ENCODE results near the gene AMER2.

The AMER2 gene

DNA sequence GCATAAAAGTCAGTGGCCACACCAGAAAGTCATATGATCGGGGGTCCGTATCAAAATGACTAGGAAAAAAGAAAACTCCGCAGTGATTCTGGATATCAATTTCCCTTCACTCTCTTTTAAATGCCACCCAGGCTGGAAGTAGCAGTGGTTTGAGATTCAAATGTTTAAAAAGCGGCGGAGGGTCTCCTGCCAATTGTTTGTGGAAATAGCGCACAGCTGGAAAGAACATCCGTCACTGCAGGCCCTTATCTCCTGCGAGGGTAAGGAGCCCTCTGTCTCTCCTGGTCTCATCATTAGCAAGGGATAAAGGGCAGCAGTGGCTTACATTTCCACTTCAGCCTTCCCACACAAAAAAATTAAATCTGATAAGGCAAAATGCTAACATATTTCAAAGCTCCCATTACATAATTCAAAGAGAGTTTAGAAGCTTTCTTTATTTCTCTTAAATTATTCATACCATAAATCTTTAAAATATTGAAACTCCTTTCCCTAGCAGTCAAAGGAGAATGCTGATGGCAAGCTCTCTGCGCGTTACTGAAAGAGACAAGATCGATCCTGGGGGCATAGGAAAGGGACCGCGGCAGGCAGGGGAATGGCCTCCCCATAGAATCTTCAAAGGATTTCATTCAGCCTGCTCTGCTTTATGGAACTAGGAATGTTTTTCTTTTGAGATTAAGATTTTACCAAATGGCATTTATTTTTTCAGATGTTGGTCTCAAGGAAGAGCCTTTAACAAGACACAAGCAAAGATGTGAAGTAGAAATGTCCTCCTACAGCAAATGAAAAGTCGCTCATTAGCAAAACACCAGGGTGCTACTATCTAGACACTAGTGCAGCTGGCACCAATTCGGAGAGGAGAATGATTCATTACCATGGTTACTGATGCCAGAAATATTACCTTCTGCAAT lies 35.0 kb downstream of the AMER2 start:
- Histone ChIP-seq H3K36me3 (ENCODE audit: control insufficient read depth, insufficient read depth, low read length) (no peaks in the 10 kb centered on the region), H3K4me3 (ENCODE audit: low read length) (no peak overlapping the region), H3K9ac (ENCODE audit: low read length) (no peak overlapping the region), H3K27me3 (ENCODE audit: control insufficient read depth, insufficient read depth, low read length) (no peaks in the 10 kb centered on the region), H3K4me1 (ENCODE audit: control insufficient read depth, insufficient read depth, low read length) (no peaks in the 10 kb centered on the region), H3K27ac (ENCODE audit: low read depth, low read length) (no peak overlapping the region)

DNA sequence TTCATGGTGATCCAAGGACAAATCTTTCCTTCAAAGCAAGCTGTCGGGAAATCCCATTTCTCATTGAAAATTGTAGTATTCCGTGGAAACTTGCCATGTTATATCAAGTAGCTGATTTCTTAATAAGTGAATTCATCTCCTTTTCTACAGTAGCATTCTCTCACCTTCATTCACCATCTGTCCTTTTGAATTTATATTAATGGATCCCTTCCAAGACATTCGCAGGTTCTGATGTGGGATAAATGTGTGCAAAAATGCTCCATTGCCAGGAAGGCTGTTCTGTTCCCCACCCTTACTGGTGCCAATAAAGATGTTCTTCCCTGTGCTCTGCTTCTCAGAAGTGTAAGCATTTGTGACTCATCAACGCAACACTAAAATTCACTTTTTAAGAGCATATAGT lies 36.2 kb downstream of the AMER2 start:
- Histone ChIP-seq H3K27me3 (ENCODE audit: control insufficient read depth, insufficient read depth, low read length) (no peaks in the 10 kb centered on the region), H3K4me3 (ENCODE audit: low read length) (no peak overlapping the region), H3K4me1 (ENCODE audit: control insufficient read depth, insufficient read depth, low read length) (no peaks in the 10 kb centered on the region), H3K27ac (ENCODE audit: low read depth, low read length) (no peak overlapping the region), H3K9ac (ENCODE audit: low read length) (no peak overlapping the region), H3K36me3 (ENCODE audit: control insufficient read depth, insufficient read depth, low read length) (no peaks in the 10 kb centered on the region)

DNA sequence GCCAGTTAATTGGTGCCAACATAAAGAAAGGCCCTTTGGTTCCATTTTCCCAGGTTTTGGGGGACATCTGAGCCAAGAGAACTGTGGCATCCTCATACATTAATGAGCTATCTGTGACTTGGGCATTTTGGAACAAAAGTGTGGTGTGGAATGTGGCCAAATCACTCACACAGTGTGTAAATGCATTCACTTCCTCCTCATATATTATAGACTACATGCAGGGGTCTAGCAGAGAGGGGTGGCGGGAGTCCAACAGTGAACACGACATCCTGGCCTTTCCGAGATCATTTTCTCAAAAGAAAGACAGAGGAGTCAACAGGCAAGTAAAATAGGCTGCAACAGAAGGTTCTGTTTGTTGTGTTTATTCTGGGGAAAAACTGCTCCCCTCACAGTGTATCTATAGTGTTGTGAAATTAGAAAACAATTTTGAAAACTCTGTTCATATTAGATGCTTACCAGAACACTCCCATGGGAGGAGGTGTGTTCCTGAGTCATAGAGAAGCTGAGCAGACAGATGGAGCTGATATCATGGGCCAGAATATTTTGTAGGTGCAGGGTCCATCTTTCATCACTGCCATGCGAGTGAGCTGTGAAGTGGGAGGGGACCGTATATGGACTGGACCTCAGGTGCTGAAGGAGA lies 39.2 kb downstream of the AMER2 start:
- Histone ChIP-seq H3K27ac (ENCODE audit: low read depth, low read length) (no peak overlapping the region), H3K27me3 (ENCODE audit: control insufficient read depth, insufficient read depth, low read length) (no peaks in the 10 kb centered on the region), H3K36me3 (ENCODE audit: control insufficient read depth, insufficient read depth, low read length) (no peaks in the 10 kb centered on the region), H3K4me1 (ENCODE audit: control insufficient read depth, insufficient read depth, low read length) (no peaks in the 10 kb centered on the region), H3K9ac (ENCODE audit: low read length) (no peak overlapping the region), H3K4me3 (ENCODE audit: low read length) (no peak overlapping the region)

DNA sequence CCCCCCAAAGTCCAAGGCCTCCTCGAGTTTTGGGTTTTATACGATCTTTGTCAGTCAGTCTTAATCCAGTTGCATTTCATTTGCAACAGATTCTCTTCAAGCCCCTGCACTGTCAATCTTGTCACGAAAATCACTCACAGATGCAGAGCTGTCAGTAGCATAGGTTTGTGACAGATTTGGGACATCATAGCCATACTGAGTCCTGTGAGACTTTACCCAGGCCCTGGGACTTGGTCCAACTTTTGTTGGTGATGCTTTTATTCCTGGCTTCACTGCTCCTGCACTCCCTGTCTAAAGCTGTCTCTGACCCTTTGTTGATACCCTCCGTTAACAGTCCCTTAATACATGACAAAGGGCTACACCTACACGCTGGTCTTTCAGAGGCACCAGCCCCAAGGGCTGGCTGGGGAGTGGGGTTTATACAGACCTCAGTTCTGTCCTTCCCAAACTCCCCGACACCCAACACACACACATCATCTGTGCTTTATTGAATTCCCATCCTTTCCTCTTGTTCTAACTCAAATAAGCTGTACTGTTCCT lies 40.1 kb downstream of the AMER2 start:
- no peak overlapping the region for H3K4me3 ChIP-seq (ENCODE audit: low read length)
- H3K4me1 ChIP-seq (ENCODE audit: control insufficient read depth, insufficient read depth, low read length) = no peaks in the 10 kb centered on the region
- no peak overlapping the region for H3K27ac ChIP-seq (ENCODE audit: low read depth, low read length)
- no peaks in the 10 kb centered on the region for H3K27me3 ChIP-seq (ENCODE audit: control insufficient read depth, insufficient read depth, low read length)
- no peaks in the 10 kb centered on the region for H3K36me3 ChIP-seq (ENCODE audit: control insufficient read depth, insufficient read depth, low read length)
- no peak overlapping the region for H3K9ac ChIP-seq (ENCODE audit: low read length)

DNA sequence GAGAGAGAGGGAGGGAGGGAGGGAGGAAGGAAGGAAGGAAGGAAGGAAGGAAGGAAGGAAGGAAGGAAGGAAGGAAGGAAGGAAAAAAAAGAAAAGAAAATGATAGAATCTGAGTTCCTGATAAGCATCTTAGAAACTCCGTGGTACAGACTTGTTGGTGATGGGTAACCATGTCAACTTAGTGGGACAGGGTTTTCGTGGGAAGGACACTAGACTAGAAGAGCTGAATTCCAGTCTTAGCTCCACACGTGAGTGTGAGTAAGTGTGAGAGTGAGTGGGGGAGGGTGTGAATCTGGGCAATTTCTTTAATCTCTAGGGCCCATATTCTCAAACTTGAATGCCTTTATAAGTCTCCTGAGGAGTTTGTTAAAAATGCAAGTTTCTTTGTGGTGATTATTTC lies 41.1 kb downstream of the AMER2 start:
- H3K27me3 ChIP-seq (ENCODE audit: control insufficient read depth, insufficient read depth, low read length) = no peaks in the 10 kb centered on the region
- no peak overlapping the region for H3K4me3 ChIP-seq (ENCODE audit: low read length)
- H3K36me3 ChIP-seq (ENCODE audit: control insufficient read depth, insufficient read depth, low read length) = no peaks in the 10 kb centered on the region
- no peak overlapping the region for H3K27ac ChIP-seq (ENCODE audit: low read depth, low read length)
- H3K4me1 ChIP-seq (ENCODE audit: control insufficient read depth, insufficient read depth, low read length) = no peaks in the 10 kb centered on the region
- no peak overlapping the region for H3K9ac ChIP-seq (ENCODE audit: low read length)

DNA sequence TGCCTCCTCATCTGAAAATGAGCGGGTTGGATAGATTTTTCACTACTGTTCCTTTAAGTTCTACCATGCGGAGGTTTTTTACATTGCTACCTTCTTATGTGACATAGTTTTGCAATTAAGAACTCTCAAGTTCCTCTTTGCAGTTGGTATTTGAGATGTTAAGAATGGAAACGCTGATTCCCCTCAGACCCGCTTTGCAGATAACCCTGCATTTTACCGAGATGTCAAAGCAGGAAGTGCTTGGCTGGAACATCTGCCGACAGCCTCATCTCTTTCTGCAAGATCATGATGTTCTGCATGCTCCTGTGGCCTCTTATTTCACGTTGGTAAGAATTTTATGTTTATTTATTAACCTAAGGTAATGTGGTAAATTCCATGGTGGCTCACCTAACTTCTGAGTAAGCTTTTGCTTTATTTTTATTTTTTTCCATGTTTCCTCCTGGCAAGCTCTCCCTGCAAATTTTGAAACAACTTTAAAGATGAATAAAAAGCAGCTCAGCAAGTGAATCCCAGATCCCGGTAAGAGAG lies 53.6 kb downstream of the AMER2 start:
- Histone ChIP-seq H3K36me3 (ENCODE audit: control insufficient read depth, insufficient read depth, low read length) (no peaks in the 10 kb centered on the region), H3K9ac (ENCODE audit: low read length) (no peak overlapping the region), H3K4me3 (ENCODE audit: low read length) (no peak overlapping the region), H3K27me3 (ENCODE audit: control insufficient read depth, insufficient read depth, low read length) (no peaks in the 10 kb centered on the region), H3K4me1 (ENCODE audit: control insufficient read depth, insufficient read depth, low read length) (no peaks in the 10 kb centered on the region), H3K27ac (ENCODE audit: low read depth, low read length) (no peak overlapping the region)

DNA sequence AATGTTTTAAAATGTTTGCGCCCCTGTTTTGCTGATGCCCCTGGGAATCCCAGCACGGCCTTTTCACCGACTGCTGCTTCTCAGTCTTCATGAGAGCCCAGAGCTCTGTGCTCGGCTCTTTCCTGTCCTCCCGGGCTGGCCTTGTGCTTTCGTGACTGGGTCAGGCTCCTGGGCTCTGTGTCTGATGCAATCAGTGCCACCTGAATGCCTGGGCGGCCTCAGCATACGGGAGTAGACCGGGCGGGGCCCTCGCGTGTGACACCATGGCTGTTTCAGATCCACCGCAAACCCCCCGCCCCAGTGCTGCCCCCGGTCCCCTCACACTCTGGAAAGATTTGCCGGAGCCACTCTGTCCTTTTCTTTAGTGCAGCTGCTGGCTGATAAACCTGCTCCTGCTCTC lies 54.8 kb downstream of the AMER2 start:
- no peak overlapping the region for H3K27ac ChIP-seq (ENCODE audit: low read depth, low read length)
- H3K4me3 ChIP-seq (ENCODE audit: low read length) = no peak overlapping the region
- no peak overlapping the region for H3K9ac ChIP-seq (ENCODE audit: low read length)
- no peaks in the 10 kb centered on the region for H3K27me3 ChIP-seq (ENCODE audit: control insufficient read depth, insufficient read depth, low read length)
- no peaks in the 10 kb centered on the region for H3K4me1 ChIP-seq (ENCODE audit: control insufficient read depth, insufficient read depth, low read length)
- no peaks in the 10 kb centered on the region for H3K36me3 ChIP-seq (ENCODE audit: control insufficient read depth, insufficient read depth, low read length)

DNA sequence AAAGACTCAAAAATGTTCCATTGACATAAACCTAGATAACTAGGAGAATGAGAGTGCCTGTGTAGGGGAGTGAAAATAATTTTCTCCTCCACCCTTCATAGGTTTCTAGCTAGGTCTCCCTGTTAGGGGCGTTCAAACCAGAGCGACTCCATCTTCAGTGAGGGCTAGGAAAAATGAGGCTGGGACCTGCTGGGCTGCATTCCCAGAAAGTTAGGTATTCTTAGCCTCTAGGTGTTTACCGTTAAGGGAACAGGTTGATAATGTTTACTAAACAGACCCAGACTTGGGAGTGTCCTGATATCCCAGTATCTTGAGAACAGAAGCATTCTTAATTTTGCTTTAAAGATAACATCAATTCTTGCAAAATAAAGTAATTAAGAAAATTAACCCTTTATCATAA lies 56.0 kb downstream of the AMER2 start:
- H3K36me3 ChIP-seq (ENCODE audit: control insufficient read depth, insufficient read depth, low read length) = no peaks in the 10 kb centered on the region
- H3K27ac ChIP-seq (ENCODE audit: low read depth, low read length) = no peak overlapping the region
- no peak overlapping the region for H3K9ac ChIP-seq (ENCODE audit: low read length)
- H3K27me3 ChIP-seq (ENCODE audit: control insufficient read depth, insufficient read depth, low read length) = no peaks in the 10 kb centered on the region
- no peak overlapping the region for H3K4me3 ChIP-seq (ENCODE audit: low read length)
- H3K4me1 ChIP-seq (ENCODE audit: control insufficient read depth, insufficient read depth, low read length) = no peaks in the 10 kb centered on the region

DNA sequence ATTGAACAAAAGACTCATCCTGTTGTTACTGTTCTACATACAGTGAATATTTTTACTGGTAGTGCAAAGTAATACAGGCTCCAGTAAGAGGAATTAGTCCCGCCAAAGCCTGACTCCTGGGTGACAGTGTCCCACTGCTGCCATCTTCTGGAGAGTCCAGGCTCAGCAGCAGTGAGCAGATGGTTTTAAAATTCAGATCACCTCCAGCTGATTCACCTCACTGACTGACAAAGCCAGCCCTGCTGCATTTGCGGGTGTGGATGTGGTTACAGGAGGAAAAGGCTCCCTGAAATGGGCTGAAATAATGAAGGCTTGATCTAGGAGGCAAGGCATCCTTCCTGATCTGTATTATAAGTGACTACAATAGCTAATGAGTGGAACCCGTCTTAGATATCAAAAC lies 57.9 kb downstream of the AMER2 start:
- H3K36me3 ChIP-seq (ENCODE audit: control insufficient read depth, insufficient read depth, low read length) = no peaks in the 10 kb centered on the region
- no peaks in the 10 kb centered on the region for H3K4me1 ChIP-seq (ENCODE audit: control insufficient read depth, insufficient read depth, low read length)
- H3K4me3 ChIP-seq (ENCODE audit: low read length) = no peak overlapping the region
- H3K9ac ChIP-seq (ENCODE audit: low read length) = no peak overlapping the region
- H3K27ac ChIP-seq (ENCODE audit: low read depth, low read length) = no peak overlapping the region
- H3K27me3 ChIP-seq (ENCODE audit: control insufficient read depth, insufficient read depth, low read length) = no peaks in the 10 kb centered on the region

DNA sequence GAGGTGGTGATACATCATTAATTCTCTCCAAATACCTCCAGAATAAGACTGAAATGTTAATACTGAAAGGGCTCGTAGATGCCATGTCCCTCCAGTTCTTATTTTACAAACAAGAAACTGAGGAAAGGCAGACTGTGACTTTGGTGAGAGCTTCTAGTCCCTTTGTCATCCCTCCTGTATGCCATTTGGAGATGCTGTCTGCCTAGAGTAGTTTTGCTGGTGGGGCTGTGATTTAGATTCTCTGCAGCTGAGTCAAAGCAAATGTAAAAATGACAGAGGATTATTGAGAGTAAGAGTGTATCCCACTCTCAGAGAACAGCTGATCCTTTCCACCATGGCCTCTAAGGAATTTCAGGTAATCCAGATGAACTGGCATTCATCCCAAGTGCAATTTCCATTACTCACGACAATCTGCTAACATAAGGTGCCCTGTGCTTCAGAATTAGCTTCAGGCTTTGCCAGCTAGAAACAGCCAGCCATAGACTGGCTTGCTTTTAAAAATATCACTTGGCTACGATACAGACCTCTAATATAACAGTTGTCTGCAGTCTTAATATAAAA lies 59.3 kb downstream of the AMER2 start:
- Histone ChIP-seq H3K36me3 (ENCODE audit: control insufficient read depth, insufficient read depth, low read length) (no peaks in the 10 kb centered on the region), H3K27ac (ENCODE audit: low read depth, low read length) (no peak overlapping the region), H3K4me3 (ENCODE audit: low read length) (no peak overlapping the region), H3K27me3 (ENCODE audit: control insufficient read depth, insufficient read depth, low read length) (no peaks in the 10 kb centered on the region), H3K9ac (ENCODE audit: low read length) (no peak overlapping the region), H3K4me1 (ENCODE audit: control insufficient read depth, insufficient read depth, low read length) (no peaks in the 10 kb centered on the region)

Measured in rectal smooth muscle tissue (tissue), 1 donor.